ENCODE measurements around the gene LCLAT1. TPM values are rescaled to one million over a fixed set of nuclear protein-coding genes. Genes with fewer than 3 reads are reported as not detected.

LCLAT1 gene
- total RNA-seq, 1 experiment from 2014 or later, result 32.9 TPM

DNA sequence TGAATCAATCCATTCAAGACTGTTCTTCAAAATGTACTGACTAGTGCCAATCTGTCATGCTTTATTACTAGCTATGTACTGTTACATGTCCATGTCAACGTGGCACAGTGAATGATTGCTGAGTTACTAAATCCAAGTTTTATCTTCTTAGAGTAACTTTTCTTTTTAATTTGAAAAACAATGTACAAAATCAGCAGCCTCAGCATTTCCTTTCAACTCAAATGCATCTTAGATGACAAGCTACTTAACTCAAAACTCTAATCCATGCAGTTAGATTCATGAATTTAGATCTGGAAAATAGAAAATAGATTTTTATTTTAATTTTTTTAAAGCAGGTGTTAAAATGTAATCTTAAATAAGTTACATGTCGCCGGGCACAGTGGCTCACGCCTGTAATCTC is 186.0 kb downstream of the LCLAT1 start:
- Mint-ChIP-seq H3K27ac (no peak overlapping the region), H3K4me1 (peaks cover 8 to 20% of the 10 kb centered on the region in 2 experiments), H3K9me3 (no peaks in the 10 kb centered on the region), H3K36me3 (ENCODE audit: insufficient read depth in 1 of 3, low read depth in 3 of 3) (no peaks in the 10 kb centered on the region; a peak in 1 of 7 replicates), H3K27me3 (ENCODE audit: low read depth) (no peaks in the 10 kb centered on the region), H3K4me3 (no peak overlapping the region)
- H4K20me1 ChIP-seq (ENCODE audit: control insufficient read depth, insufficient read depth, insufficient read length), result no peaks in the 10 kb centered on the region
- TF ChIP-seq CTCF (conservative IDR thresholded peaks at IDR 0.05), result no peak
- H2BK120ac ChIP-seq (ENCODE audit: low read depth, low read length, poor library complexity, severe bottlenecking), result no peak overlapping the region
- H3K14ac ChIP-seq (ENCODE audit: insufficient read depth, low read length), result no peak overlapping the region
- no peaks in the 10 kb centered on the region; the same call in 1 of the 2 replicates for H3K4me1 ChIP-seq (ENCODE audit: insufficient read depth, low read length)
- H3K27ac ChIP-seq (ENCODE audit: insufficient read length, low read depth, low read length), result no peak overlapping the region
- H2BK5ac ChIP-seq (ENCODE audit: insufficient read length, low read length), result no peak overlapping the region
- no peak overlapping the region for H2BK20ac ChIP-seq (ENCODE audit: low read depth, low read length, poor library complexity, severe bottlenecking)
- no peak overlapping the region for H3K18ac ChIP-seq (ENCODE audit: insufficient read length, low read depth, low read length)
- no peak overlapping the region for H3T11ph ChIP-seq (ENCODE audit: low read length)
- H3K4me2 ChIP-seq (ENCODE audit: insufficient read depth, insufficient read length, low read length), result no peak overlapping the region
- no CpG with 5 or more reads among the region's 4 CpGs for WGBS (ENCODE audit: extremely low coverage, insufficient read length, low lambda C conversion rate)
- H3K23ac ChIP-seq (ENCODE audit: insufficient read length, low read depth, low read length), result no peak overlapping the region
- H4K5ac ChIP-seq (ENCODE audit: insufficient read length, low read depth, low read length), result no peak overlapping the region
- no peaks in the 10 kb centered on the region for H3K23me2 ChIP-seq (ENCODE audit: insufficient read length, low read depth, low read length, poor library complexity, severe bottlenecking)
- H3K9me3 ChIP-seq (ENCODE audit: control insufficient read depth, low read depth, low read length), result no peaks in the 10 kb centered on the region
- H3K79me1 ChIP-seq (ENCODE audit: insufficient read depth, low read depth, low read length, poor library complexity, severe bottlenecking), result no peaks in the 10 kb centered on the region
- H2BK12ac ChIP-seq (ENCODE audit: insufficient read length, low read depth, low read length), result no peak overlapping the region
- DNase-seq, result no peak
- H4K91ac ChIP-seq (ENCODE audit: insufficient read length, low read depth, low read length), result no peak overlapping the region
- no peak overlapping the region for H2AK5ac ChIP-seq (ENCODE audit: insufficient read length, low read length)
- H3K56ac ChIP-seq (ENCODE audit: insufficient read length, low read depth, low read length), result no peak overlapping the region
- H2BK15ac ChIP-seq (ENCODE audit: low read depth, low read length), result no peak overlapping the region
- no peaks in the 10 kb centered on the region for H3K79me2 ChIP-seq (ENCODE audit: insufficient read depth, low read length)
- no peak overlapping the region for H2AFZ ChIP-seq (ENCODE audit: low read length)
- no peaks in the 10 kb centered on the region for H3K27me3 ChIP-seq (ENCODE audit: insufficient read depth, low read length)
- no peak overlapping the region for H4K8ac ChIP-seq (replicated peaks; ENCODE audit: insufficient read length, low read depth, low read length)
- no peak overlapping the region for H3K9ac ChIP-seq (ENCODE audit: extremely low read depth, insufficient read length, low read length)
- no peak overlapping the region for H3K4ac ChIP-seq (ENCODE audit: low read depth, low read length)

Data from H9 (cell line).